ENCODE data around the gene METTL25B.

METTL25B gene
- 10.4 to 17.4 (median 13.9) reads per million in 9 experiments for total RNA-seq

DNA sequence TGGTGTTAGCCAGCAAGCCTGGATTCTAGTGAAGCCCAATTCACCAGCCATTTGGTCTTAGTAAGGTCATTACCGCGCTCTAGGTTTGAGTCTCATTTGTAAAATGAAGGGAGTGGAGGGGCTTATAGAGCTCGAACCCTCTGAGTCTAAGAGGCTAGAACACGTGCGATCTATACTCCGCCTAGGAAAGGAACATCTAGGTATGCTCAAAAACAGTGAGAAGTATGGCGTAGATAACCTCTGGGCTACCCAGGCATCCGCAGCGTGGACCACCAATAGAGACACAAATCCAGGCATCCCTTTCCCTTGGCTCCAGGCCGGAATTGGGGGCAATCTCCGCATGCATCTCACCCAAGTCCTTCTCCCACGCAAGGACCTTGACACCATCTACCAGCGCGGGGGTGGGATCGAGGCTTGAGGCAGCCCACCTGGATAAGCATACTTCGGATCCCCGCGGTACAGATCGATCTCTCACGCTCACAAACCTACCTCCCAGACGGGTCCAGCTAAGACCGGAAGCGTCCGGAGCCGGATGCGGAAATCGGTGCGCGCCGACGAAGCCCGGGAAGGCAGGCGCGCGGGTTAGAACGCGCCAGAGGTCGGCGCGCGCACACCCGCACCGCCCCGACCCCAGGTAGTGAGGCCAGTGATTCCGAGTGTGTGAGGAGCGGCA lies at the start of gene METTL25B:
TSS of gene METTL25B (plus strand) at position 544 of the 673 bp plus-strand sequence. CDS start 636 bp downstream, outside the sequence.
- Mint-ChIP-seq H3K27me3 (no peaks in the 10 kb centered on the region), H3K27ac (no peak within 1 kb of the TSS), H3K4me3 (no peak within 1 kb of the TSS), H3K4me1 (ENCODE audit: low read depth in 2 of 2) (peaks cover 19 to 23% of the 10 kb centered on the region in 2 donors), H3K36me3 (ENCODE audit: insufficient read depth) (peaks cover 36% of the 10 kb centered on the region), H3K9me3 (no peaks in the 10 kb centered on the region)
- ATAC-seq (replicated peaks) (peak; percentile 56), DNase-seq (peak in 2 of 3 experiments; percentile 58 to 60)

DNA sequence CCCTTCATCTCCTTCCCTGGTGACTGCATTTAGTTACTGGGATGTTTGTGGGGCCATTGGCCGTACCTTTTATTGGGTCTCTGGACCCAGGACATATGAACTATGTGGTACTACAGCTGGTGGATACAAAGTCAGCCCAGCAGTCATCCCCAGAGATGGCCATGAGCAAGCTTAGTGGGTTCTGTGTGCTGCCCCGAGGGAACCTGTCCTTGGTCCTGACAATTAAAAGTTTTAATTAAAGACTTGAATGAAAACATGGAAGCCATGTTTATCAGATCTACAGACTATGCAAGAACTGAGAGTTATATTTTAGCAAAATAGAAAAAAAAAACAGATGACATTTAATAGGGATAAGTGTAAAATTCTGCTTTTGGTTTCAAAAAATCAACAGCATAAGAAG lies 48.2 kb upstream of the METTL25B start:
- H3K4me3 Mint-ChIP-seq: no peak overlapping the region
- H3K27me3 Mint-ChIP-seq: peaks cover 73 to 95% of the 10 kb centered on the region in 2 donors
- ATAC-seq (replicated peaks) (no peak), DNase-seq (no peak)
- no peaks in the 10 kb centered on the region for H3K9me3 Mint-ChIP-seq
- peaks cover 8% of the 10 kb centered on the region for H3K36me3 Mint-ChIP-seq (ENCODE audit: insufficient read depth)
- no peak overlapping the region for H3K27ac Mint-ChIP-seq
- peaks cover 5 to 16% of the 10 kb centered on the region in 2 donors for H3K4me1 Mint-ChIP-seq (ENCODE audit: low read depth in 2 of 2)

DNA sequence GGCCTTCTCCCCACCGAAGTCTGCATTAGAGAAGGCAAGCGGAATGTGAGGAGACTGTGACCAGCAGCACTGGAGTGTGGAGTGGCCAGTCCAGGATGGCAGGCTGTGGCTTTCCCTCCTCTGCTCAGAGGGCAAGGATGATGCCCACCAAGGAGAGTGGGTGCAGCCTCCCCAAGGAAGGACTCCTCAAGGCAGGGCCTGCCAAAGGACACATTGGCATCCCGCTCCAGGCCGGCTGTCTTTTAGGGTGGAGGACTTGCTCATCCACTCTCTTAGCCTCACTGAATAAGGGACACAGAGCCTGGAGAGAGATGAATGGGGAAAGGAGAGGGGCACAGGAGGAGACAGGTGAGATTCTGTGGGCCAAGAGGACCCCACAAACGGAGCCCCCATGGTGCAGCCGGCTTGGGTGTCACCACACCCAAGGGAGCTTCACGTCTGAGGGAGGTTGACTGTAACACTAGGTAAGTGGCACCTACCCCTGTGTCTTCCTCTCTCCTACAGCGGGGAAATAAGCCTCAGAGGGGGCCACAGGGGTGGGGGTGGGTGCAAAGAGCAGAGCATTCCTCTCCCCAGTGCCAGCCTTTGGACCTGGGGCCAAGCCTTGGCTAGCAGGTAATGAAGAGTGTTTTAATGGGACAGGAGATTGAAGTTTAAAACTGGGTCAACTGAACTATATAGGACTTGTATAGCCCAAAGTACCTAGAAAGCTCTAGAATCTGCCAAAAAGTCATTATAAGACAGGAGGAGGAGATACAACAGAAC lies 46.9 kb upstream of the METTL25B start:
- DNase-seq: no peak
- Mint-ChIP-seq H3K4me3 (no peak overlapping the region), H3K27ac (no peak overlapping the region), H3K9me3 (no peaks in the 10 kb centered on the region), H3K27me3 (peaks cover 67 to 92% of the 10 kb centered on the region in 2 donors), H3K36me3 (ENCODE audit: insufficient read depth) (peaks cover 8% of the 10 kb centered on the region), H3K4me1 (ENCODE audit: low read depth in 2 of 2) (peaks cover 5 to 16% of the 10 kb centered on the region in 2 donors)
- no peak for ATAC-seq (replicated peaks)

DNA sequence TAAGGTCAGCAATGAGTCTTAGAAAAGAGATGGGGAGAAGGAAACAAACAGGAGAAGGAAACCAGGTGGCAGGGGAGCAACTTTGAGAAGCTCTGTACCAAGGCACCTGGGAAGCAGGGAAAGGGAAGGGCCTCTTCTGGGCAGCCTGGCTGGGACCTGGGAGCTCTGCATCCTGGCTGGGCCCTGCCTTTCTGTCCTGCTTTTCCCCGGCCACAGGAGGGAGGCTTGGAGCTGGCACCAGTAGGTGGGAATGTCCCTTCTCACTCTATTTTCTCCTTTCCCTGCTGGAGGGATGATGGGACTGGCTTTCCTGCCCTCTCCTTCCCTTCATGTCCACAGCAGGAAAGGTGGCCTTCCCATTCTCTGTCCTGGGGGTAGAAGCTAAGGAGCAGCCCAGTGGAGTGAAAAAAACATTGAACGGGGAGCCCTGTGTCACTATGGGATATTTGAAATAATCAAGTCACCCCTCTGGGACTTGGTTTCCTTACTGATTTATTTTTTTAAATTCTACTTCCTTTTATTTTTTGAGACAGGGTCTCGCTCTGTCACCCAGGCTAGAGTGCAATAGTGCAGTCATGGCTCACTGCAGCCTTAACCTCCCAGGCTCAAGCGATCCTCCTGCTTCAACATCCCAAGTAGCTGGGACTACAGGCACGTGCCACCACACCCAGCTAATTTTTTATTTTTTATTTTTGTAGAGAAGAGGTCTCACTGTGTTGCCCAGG lies 45.9 kb upstream of the METTL25B start:
- peaks cover 5 to 11% of the 10 kb centered on the region in 2 donors for H3K4me1 Mint-ChIP-seq (ENCODE audit: low read depth in 2 of 2)
- H3K27ac Mint-ChIP-seq: no peak overlapping the region
- no peak overlapping the region for H3K4me3 Mint-ChIP-seq
- DNase-seq: no peak
- H3K36me3 Mint-ChIP-seq (ENCODE audit: insufficient read depth): peaks cover 8% of the 10 kb centered on the region
- peaks cover 62 to 85% of the 10 kb centered on the region in 2 donors for H3K27me3 Mint-ChIP-seq
- ATAC-seq (replicated peaks): no peak
- H3K9me3 Mint-ChIP-seq: no peaks in the 10 kb centered on the region

DNA sequence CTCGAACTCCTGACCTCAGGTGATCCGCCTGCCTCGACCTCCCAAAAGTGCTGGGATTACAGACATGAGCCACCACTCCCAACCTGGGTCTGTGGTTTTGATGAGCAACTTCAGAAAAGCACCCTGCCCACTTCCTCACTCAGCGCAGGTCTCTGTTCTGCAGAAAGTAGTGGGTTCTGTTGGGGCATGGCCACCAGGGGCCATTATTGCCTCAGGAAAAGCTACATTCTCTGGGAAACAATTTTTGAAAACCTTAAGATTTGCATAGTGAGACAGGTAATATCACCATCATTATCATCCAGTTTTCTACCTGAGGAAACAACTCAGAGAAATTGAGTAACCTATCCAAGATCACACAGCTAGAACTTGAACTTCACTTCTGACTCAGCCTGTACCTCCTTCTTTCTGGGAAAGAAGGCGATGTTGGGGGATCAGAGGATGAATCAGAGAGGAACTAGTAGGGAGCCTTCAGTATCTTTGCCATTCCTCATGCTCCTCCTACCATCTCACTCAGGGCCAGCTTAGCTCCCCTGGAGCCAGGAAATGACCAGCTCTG lies 44.0 kb upstream of the METTL25B start:
- ATAC-seq (replicated peaks): peak; percentile 48

DNA sequence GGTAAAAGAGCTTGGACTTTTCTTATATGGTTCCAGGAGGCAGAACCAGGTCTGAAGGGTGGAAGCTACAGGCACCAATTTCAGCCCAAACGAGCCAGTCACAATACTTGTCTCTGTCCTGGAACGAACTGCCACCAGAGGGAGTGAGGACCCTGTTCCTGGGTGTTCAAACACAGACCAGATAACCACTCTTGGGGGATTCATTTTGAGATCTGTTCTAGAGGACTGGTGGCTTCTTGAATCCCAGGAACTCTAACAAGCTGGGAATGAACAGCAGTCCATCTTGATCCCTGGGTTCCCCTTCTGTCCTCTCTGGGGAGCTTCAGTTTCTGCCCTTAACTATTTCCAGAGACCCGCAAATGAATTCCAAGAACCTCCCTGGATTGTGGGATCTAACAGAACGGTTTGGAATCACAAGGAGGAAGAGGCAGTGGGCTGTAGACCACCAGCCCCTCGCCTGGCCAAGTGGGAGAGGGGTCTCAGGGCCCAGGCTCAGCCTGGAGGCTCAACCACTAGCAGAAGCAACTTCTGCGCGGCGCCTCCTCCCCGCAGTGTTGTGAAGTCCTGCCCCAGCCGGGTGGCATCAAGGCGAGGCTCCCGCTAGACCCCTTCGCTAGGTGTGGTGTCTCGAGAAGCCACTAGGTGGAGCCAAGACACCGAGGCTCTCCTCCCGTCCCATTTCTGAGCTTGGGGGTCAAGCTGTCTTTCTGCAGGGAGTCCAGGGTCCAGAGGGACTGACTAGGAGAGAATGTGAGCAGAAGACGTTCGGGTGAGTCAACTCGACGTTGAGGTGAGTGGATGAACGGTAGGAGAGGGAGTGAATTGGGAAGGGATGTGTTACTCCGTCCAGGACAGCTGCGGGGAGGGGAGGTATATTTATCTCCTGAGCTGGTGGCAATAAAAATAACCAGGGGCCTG lies 39.0 kb upstream of the METTL25B start:
- ATAC-seq (replicated peaks) (peak; percentile 98), DNase-seq (peak; percentile 72 to 74 (median 72))
- no peaks in the 10 kb centered on the region for H3K9me3 Mint-ChIP-seq
- H3K4me3 Mint-ChIP-seq: peak overlapping the region in 1 of 2 donors; percentile 20
- peaks cover 60 to 80% of the 10 kb centered on the region in 2 donors for H3K27me3 Mint-ChIP-seq
- peaks cover 4% of the 10 kb centered on the region for H3K36me3 Mint-ChIP-seq (ENCODE audit: insufficient read depth)
- H3K4me1 Mint-ChIP-seq (ENCODE audit: low read depth in 2 of 2): peaks cover 20% of the 10 kb centered on the region in 2 donors
- H3K27ac Mint-ChIP-seq: peak overlapping the region in 1 of 2 donors; percentile 1

More for the DNA sequence above, 44.0 kb upstream of the METTL25B start:
- no peak overlapping the region for H3K4me3 Mint-ChIP-seq
- peaks cover 55 to 79% of the 10 kb centered on the region in 2 donors for H3K27me3 Mint-ChIP-seq
- no peaks in the 10 kb centered on the region for H3K9me3 Mint-ChIP-seq
- peaks cover under 1 to 5% of the 10 kb centered on the region in 2 donors for H3K4me1 Mint-ChIP-seq (ENCODE audit: low read depth in 2 of 2)
- H3K27ac Mint-ChIP-seq: no peak overlapping the region
- H3K36me3 Mint-ChIP-seq (ENCODE audit: insufficient read depth): peaks cover 8% of the 10 kb centered on the region
- no peak for DNase-seq

DNA sequence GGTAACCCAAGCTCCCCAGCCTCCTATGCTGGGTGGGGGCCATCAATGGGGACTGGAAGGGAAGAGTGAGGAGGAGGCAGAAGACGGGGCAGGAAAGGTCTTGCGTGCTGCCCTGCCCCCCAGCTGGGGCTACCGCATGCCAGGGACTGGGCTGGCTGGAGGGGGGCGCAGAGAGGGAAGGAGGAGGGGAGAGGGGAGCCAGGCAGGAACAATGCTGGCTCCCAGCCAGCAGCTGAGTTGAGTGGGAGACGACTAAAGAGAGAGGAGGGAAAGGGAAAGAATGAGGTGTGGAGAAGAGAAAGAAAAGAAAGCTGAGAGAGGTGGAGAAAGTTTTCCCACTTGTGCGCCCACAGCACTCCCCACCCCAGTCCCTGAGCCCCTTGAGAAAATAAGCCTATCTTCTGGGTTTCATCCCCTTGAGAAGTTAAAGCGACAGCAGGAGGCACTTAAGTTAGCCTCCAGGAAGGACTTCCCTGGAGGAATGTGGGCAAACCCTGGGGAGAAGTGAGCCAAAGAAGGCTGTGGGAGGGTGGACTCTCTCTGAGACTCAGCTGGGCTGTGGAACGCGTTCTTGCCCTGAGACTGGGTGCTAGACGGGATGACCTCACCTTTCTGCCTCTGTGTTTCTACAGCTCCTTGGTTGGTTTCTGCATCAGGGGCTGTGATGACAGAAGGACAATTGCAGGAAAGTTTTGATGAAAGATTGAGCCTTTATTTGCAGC lies 38.2 kb upstream of the METTL25B start:
- DNase-seq (no peak), ATAC-seq (replicated peaks) (no peak)
- H3K27me3 Mint-ChIP-seq: peaks cover 59 to 80% of the 10 kb centered on the region in 2 donors
- peaks cover 19 to 20% of the 10 kb centered on the region in 2 donors for H3K4me1 Mint-ChIP-seq (ENCODE audit: low read depth in 2 of 2)
- H3K4me3 Mint-ChIP-seq: no peak overlapping the region
- H3K9me3 Mint-ChIP-seq: no peaks in the 10 kb centered on the region
- H3K27ac Mint-ChIP-seq: peak overlapping the region in 1 of 2 donors; percentile 1
- no peaks in the 10 kb centered on the region for H3K36me3 Mint-ChIP-seq (ENCODE audit: insufficient read depth)

DNA sequence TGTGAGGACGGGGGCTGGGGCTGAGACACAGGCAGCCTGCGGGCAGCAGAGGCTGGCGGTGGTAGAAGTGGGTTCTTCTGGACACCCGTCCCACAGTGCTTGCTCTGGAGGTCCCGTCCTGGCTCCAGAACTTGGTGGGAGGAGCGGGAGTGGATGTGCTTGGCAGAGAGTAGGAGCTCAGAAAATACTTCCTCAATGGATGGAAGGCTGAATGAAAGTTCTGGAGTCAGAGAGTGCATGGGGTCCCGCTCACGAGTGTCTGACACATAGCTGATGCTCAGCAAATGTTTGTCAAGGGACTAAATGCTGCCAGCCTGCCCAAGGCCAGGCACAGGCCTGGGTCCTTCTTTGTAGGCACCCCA lies 37.6 kb upstream of the METTL25B start:
- peaks cover 19 to 20% of the 10 kb centered on the region in 2 donors for H3K4me1 Mint-ChIP-seq (ENCODE audit: low read depth in 2 of 2)
- H3K4me3 Mint-ChIP-seq: no peak overlapping the region
- H3K27ac Mint-ChIP-seq: no peak overlapping the region
- ATAC-seq (replicated peaks): no peak
- DNase-seq: no peak
- no peaks in the 10 kb centered on the region for H3K36me3 Mint-ChIP-seq (ENCODE audit: insufficient read depth)
- peaks cover 59 to 74% of the 10 kb centered on the region in 2 donors for H3K27me3 Mint-ChIP-seq
- no peaks in the 10 kb centered on the region for H3K9me3 Mint-ChIP-seq

DNA sequence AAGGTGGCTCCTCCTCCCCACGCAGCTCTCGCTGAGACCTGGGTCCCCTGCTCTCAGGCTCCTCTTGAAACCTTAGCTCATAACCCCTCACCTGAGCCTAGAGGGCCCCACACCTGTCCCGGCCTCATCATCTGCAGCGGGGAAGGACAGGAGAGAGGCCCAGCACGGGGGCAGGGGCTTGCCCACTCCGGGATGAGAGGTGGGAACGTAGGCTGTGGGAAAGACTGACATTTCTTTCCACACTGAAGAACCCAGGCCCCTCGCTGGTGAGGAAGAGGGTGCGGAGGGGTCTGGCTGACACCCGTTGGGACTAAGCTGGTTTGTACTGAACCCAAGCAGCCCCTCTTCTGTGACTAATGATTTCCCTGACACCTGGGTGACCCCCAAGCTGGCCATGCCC lies 37.1 kb upstream of the METTL25B start:
- ATAC-seq (replicated peaks) (no peak), DNase-seq (no peak)
- no peaks in the 10 kb centered on the region for H3K36me3 Mint-ChIP-seq (ENCODE audit: insufficient read depth)
- H3K4me1 Mint-ChIP-seq (ENCODE audit: low read depth in 2 of 2): peaks cover 19 to 20% of the 10 kb centered on the region in 2 donors
- no peaks in the 10 kb centered on the region for H3K9me3 Mint-ChIP-seq
- no peak overlapping the region for H3K27ac Mint-ChIP-seq
- H3K27me3 Mint-ChIP-seq: peaks cover 59 to 74% of the 10 kb centered on the region in 2 donors
- H3K4me3 Mint-ChIP-seq: no peak overlapping the region

DNA sequence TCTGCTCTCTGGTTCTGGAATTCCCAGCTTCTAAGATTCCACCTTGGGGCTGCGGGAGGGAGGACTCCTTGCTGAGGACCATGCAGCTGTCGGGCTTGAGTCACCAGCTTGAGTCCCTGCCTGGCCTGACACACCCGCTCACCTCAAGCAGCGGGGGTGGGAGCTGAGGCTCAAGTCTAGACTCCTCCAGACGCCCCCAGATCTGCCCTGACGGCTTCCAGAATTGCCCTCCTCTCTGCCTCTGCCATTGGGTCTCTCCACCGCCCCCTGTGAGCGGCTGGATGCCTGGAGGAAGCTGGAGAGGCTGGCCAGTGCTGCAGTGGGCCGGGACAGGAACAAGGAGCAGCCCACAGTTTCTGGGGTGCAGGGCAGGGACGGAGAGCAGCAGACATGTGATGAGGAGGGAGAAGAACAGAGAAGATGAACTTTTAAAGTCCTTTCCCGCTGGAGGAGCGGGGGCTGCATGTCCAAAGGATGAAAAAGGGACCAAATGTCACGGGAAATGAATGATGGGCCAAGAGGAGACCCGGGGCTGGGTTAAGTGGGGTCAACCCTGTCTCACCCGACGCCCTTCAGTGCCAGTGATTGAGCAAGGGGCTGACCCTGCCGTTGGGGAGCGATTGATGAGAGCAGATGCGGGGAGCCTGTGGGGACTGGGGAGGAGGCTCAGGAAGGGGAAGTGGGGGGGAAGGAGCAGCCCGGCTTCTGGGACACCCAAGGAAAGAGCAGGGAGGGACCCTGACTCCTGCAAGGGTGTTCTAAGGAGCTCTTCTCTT lies 36.4 kb upstream of the METTL25B start:
- no peak for DNase-seq
- Mint-ChIP-seq H3K4me3 (no peak overlapping the region), H3K27ac (no peak overlapping the region), H3K4me1 (ENCODE audit: low read depth in 2 of 2) (peaks cover 19 to 20% of the 10 kb centered on the region in 2 donors), H3K9me3 (no peaks in the 10 kb centered on the region), H3K36me3 (ENCODE audit: insufficient read depth) (no peaks in the 10 kb centered on the region), H3K27me3 (peaks cover 65 to 81% of the 10 kb centered on the region in 2 donors)
- no peak for ATAC-seq (replicated peaks)

DNA sequence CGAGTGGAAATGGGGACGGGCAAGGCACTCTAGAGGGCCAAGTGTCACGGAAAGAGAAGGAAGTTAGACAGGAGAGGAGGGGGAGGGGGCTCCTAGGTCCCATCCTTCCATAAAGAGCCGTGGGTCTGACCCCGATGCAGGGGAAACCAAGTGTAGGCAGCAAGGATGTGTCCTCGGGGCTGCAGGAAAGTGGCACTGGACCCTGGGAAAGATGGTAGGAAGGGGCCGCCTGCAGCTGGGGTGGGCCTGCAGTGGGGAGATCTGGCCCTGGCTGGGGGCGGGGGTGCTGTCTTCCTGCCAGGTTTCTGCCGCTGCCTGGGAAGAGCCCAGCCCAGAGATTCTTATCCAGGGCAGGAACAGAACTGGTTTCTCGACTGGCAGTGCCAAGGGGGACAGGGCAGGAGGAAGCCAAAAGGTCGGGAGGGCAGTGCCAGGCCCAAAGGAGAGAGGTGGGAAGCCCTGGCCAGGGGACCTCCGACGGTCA lies 35.8 kb upstream of the METTL25B start:
- no peak for ATAC-seq (replicated peaks)

More for the DNA sequence above, 35.8 kb upstream of the METTL25B start:
- Mint-ChIP-seq H3K36me3 (ENCODE audit: insufficient read depth) (no peaks in the 10 kb centered on the region), H3K4me1 (ENCODE audit: low read depth in 2 of 2) (peaks cover 19 to 20% of the 10 kb centered on the region in 2 donors), H3K9me3 (no peaks in the 10 kb centered on the region), H3K27me3 (peaks cover 71 to 87% of the 10 kb centered on the region in 2 donors), H3K4me3 (no peak overlapping the region), H3K27ac (no peak overlapping the region)
- DNase-seq: no peak
